ENCODE measurements around the gene CABP5. TPM values are rescaled to one million over a fixed set of nuclear protein-coding genes. Genes with fewer than 3 reads are reported as not detected.

The CABP5 gene
- total RNA-seq, 1 experiment from 2014 or later, result not detected

DNA sequence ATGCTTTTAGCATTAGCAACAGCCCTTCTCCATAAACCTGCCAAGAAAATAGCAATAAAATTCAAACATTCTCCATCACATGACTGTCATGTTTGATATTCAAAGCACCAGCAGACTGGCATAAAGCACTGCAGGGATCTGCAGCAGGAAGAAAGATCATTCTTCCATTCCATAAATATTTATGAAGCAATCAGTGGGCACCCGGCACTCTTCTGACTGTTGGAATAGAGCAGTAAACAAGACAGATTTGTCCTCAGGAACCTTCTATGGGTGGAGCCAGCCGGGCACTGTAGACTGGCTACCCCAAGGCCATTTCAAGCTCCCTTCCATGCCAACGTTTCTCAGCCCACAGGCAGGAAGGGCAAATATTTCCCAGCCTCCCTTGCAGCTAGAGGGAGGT lies 41.2 kb upstream of the CABP5 start:
- H3K56ac ChIP-seq (ENCODE audit: insufficient read length, low read depth, low read length), result no peak overlapping the region
- no peak overlapping the region for H4K91ac ChIP-seq (ENCODE audit: insufficient read length, low read depth, low read length)
- H3K4me1 ChIP-seq (ENCODE audit: insufficient read depth, low read length), result no peaks in the 10 kb centered on the region; the same call in 1 of the 2 replicates
- no peak overlapping the region for H3K18ac ChIP-seq (ENCODE audit: insufficient read length, low read depth, low read length)
- Mint-ChIP-seq H3K36me3 (ENCODE audit: insufficient read depth in 1 of 3, low read depth in 3 of 3) (no peaks in the 10 kb centered on the region), H3K4me1 (peaks cover 12 to 16% of the 10 kb centered on the region in 2 experiments), H3K9me3 (no peaks in the 10 kb centered on the region), H3K4me3 (no peak overlapping the region), H3K27me3 (ENCODE audit: low read depth) (no peaks in the 10 kb centered on the region), H3K27ac (no peak overlapping the region)
- H3K9ac ChIP-seq (ENCODE audit: extremely low read depth, insufficient read length, low read length), result no peak overlapping the region
- H3K4me2 ChIP-seq (ENCODE audit: insufficient read depth, insufficient read length, low read length), result no peak overlapping the region
- no peak overlapping the region for H3T11ph ChIP-seq (ENCODE audit: low read length)
- no peak overlapping the region for H4K8ac ChIP-seq (replicated peaks; ENCODE audit: insufficient read length, low read depth, low read length)
- DNase-seq, result no peak
- H2BK20ac ChIP-seq (ENCODE audit: low read depth, low read length, poor library complexity, severe bottlenecking), result no peak overlapping the region
- H3K27me3 ChIP-seq (ENCODE audit: insufficient read depth, low read length), result no peaks in the 10 kb centered on the region
- H3K79me2 ChIP-seq (ENCODE audit: insufficient read depth, low read length), result no peaks in the 10 kb centered on the region
- H3K79me1 ChIP-seq (ENCODE audit: insufficient read depth, low read depth, low read length, poor library complexity, severe bottlenecking), result no peaks in the 10 kb centered on the region
- no peak overlapping the region for H2BK120ac ChIP-seq (ENCODE audit: low read depth, low read length, poor library complexity, severe bottlenecking)
- H3K27ac ChIP-seq (ENCODE audit: insufficient read length, low read depth, low read length), result no peak overlapping the region
- no peak overlapping the region for H2AFZ ChIP-seq (ENCODE audit: low read length)
- H3K23ac ChIP-seq (ENCODE audit: insufficient read length, low read depth, low read length), result no peak overlapping the region
- no peak overlapping the region for H3K4ac ChIP-seq (ENCODE audit: low read depth, low read length)
- H3K9me3 ChIP-seq (ENCODE audit: control insufficient read depth, low read depth, low read length), result no peaks in the 10 kb centered on the region
- H2BK15ac ChIP-seq (ENCODE audit: low read depth, low read length), result no peak overlapping the region
- H2BK12ac ChIP-seq (ENCODE audit: insufficient read length, low read depth, low read length), result no peak overlapping the region
- no CpG with 5 or more reads among the region's 3 CpGs for WGBS (ENCODE audit: extremely low coverage, insufficient read length, low lambda C conversion rate)
- TF ChIP-seq, protein P1, sequence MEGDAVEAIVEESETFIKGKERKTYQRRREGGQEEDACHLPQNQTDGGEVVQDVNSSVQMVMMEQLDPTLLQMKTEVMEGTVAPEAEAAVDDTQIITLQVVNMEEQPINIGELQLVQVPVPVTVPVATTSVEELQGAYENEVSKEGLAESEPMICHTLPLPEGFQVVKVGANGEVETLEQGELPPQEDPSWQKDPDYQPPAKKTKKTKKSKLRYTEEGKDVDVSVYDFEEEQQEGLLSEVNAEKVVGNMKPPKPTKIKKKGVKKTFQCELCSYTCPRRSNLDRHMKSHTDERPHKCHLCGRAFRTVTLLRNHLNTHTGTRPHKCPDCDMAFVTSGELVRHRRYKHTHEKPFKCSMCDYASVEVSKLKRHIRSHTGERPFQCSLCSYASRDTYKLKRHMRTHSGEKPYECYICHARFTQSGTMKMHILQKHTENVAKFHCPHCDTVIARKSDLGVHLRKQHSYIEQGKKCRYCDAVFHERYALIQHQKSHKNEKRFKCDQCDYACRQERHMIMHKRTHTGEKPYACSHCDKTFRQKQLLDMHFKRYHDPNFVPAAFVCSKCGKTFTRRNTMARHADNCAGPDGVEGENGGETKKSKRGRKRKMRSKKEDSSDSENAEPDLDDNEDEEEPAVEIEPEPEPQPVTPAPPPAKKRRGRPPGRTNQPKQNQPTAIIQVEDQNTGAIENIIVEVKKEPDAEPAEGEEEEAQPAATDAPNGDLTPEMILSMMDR (conservative IDR thresholded peaks at IDR 0.05), result no peak
- no peak overlapping the region for H2AK5ac ChIP-seq (ENCODE audit: insufficient read length, low read length)
- H4K5ac ChIP-seq (ENCODE audit: insufficient read length, low read depth, low read length), result no peak overlapping the region
- H3K23me2 ChIP-seq (ENCODE audit: insufficient read length, low read depth, low read length, poor library complexity, severe bottlenecking), result no peaks in the 10 kb centered on the region
- no peak overlapping the region for H2BK5ac ChIP-seq (ENCODE audit: insufficient read length, low read length)
- H3K14ac ChIP-seq (ENCODE audit: insufficient read depth, low read length), result no peak overlapping the region
- H4K20me1 ChIP-seq (ENCODE audit: control insufficient read depth, insufficient read depth, insufficient read length), result no peaks in the 10 kb centered on the region
